ENCODE results near the gene RGS6.

The RGS6 gene

DNA sequence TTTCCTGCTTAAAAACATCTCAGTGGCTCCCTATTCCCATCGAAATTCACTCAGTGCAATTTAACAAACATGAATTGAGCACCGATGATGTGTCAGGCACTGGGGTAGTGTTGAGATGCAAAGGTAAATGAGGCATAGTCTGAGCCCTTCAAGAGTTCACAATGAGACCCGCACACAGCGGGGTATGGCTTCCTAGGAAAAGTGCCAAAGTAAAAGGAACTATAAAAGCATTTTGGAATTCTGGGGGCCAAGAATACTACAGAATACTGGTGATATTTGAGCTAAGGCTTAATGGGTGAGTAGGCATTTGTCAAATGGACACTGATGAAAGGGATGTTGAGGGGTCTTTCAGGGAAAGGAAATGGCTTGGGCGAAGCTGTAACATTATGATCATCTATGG, 646.3 kb downstream of the RGS6 start:
- no peak for DNase-seq (ENCODE audit: low read depth in 3 of 3)

DNA sequence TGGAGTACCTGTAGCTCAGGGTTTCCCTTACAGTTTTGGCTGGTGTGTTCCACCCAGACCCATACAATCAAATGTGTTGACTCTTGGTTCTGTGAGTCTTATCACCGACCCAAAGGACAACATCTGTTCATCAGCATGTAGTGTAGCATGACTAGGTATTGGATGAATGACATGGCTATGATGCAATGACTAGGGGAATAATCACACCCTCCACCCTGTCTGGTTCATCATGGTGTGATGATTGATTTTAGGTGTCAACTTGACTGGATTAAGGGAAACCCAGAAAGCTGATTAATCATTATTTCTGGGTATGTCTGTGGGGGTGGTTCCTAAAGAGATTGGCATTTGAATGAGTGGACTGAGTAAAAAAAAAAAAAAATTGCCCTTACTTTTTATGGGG, 650.4 kb downstream of the RGS6 start:
- no peak for DNase-seq (ENCODE audit: low read depth in 3 of 3)

DNA sequence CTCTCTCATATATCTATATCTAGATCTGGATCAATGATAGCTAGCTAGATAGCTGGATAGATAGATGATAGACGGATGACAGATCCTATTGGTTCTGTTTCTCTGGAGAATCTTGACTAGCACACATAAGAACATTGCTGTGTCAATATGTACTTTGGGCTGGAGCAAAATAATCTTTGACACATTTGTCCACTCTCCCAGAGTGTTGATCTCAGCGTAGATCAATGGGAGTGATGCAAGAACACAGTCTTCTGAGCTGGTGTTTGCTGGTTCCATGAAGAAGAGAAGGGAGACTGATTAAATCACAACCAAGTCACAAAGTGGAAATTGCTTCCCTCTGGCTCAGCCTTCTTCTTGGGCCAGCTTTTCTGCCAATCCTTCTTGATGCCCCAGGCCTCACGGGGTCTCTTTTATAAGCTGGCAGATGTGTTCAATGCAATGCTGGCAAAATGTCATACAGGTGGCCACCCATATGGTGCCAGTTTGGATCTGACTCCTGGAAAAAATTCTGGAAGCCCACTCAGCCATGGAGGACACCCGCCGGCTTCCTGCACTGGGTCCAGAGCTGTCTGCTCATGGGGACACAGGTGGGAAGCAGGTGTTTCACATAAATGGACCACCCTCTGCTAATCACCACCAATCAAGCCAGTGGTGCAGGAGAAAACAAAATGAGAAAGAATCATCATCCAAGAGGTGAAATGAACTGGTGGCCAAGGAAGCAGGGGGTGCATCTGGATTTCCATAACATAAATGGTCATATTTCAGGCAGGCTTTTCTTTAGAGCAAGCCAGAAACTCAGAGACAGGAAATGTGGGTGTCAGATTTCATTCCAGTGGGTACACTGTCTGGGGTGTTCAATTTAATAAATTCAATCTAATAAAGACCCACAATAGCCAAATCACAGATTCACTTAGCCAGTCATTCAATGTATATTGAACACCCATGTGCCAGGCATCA, 651.4 kb downstream of the RGS6 start:
- no peak for DNase-seq (ENCODE audit: low read depth in 3 of 3)

DNA sequence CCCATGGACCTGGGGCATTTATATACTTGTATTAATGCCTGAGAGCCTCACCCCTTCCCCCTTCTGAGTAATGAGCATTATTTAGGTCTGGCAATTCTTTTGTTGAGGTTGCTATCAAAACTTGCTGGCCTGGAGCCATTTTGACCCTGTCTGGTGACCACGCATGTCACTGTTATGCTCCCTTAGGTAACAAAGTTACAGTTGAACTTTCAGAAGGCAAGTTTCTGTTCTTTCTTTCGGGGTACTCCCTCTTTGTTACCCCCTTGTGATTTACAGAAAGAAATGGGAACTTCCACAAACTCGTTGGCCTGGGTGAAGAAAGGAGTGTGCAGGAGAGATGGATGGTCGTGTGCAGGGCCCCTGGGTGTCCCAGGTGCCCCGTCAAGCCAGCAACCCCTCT, 656.3 kb downstream of the RGS6 start:
- DNase-seq (ENCODE audit: low read depth in 3 of 3), result no peak

DNA sequence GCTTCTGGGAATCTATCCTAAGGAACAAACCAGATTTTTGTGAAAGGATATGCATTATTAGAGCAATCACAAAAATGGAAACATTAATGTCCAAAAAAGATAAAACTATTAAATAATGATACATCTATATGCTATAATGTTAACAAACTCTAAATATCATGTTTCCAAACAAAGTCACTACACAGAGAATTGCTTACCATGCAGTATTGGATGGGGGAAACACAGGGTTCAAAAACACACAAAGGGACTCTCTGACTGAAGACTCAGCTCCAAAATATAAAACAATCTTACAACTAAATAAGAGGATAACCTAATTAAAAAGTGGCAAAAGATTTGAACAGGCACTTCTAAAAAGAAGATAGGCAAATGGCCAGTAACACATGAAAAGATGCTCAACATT, 657.4 kb downstream of the RGS6 start:
- no peak for DNase-seq (ENCODE audit: low read depth in 3 of 3)

DNA sequence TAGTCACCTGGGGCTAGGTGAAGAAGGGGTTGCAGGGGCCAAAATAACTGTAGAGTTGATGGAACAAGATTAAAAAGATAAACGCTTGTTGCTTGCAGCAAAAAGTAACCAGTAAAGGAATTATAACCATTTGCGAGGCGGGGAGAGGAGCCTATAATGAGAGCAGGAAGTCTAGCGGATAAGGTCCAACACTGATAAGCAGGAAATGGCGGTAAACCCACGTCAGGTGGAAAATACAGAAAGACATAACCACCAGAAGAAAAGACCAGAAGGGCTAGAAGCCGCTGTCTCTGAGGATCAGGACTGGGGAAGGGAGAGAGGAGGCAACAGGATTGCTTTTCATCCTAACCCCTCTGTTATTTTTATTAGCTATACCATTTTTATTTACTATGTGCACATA, 658.3 kb downstream of the RGS6 start:
- no peak for DNase-seq (ENCODE audit: low read depth in 3 of 3)

DNA sequence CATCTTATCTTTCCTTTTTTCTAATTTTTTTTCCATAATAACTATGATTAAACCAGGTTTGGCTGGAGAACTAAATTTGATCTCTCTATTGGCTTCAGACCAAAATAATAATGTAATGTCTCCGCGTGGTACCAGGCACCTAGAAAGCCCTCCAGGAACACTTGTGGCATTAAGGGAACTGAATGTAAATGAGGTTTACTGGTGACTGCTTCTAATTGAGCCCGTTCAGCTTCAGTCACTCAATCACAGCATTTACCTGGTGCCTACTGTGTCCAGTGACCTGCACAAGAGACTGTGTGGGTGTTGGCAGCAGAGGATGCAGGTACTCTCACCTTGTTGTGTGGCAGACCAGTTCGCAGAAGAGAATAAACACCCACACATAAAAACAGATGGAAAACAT, 659.2 kb downstream of the RGS6 start:
- no peak for DNase-seq (ENCODE audit: low read depth in 3 of 3)

DNA sequence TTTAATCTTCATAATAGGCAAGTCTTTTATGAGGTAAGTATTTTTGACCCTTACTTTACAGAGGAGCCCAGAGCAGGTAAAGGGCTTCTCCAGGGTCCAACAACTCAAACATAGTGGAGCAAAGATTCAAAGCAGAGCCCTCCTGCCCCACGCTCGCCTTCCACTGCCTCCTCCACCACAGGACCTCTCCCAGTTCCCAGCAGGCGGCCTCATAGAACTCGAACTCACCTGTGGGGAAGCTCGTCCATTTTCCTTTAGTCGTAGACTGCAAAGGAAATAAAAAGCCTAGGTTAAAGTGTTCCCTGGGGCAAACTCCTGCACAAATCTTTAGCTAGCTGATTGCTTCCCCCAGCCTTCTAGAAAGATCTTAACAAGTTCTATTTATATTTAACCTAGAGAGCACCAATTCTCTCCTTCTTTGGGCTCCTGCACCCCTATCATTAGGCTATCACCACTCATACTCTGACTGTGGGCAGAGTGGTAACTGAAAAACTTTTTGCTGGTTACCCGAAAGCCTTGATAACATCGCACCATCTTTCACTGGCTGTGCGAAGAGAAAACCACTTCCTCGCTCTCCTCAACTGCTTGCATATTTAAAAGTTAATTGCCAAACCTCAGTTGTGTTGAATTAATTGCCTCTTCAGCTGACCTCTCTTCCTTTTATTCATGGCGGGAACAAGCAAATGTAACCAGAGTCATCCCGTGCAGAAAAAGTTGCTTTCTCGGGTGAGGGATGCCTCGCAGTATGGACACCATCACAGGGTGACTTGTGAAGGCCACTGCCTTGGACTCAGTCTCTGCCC, 662.1 kb downstream of the RGS6 start:
- peak in 1 of 3 donors; percentile 5 for DNase-seq (ENCODE audit: low read depth in 3 of 3)

DNA sequence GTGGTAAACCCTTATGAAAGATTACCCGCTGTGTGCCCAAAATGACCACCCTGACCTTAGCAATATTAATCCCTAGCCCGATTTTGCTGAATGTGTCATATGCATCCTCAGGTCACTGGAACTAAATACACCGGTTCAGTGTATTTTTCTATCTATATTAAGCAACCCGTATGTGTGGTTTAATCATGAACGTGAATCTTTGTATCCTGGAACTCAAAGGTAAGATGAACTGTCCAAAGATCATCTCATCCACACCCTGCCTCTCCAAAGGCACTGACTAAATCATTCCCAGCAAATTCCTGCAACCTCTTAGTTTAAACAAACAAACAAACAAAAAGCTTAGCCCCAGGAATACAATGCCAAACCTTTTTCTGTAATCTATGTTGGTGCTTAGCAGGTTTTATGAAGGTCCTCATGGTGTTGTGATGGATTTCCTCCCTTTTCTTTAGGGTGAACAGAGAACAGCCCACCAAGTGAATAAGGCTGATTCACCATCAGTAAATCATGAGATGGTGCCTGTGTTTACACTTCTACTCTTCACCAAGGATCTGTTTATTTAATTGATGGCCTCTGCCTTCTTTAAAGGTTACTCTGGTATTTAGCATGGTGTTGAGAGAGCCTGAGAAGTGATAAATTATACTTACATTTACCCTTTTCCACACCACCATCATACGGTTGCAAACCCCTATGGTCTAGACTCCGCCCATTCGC, 663.1 kb downstream of the RGS6 start:
- no peak for DNase-seq (ENCODE audit: low read depth in 3 of 3)

DNA sequence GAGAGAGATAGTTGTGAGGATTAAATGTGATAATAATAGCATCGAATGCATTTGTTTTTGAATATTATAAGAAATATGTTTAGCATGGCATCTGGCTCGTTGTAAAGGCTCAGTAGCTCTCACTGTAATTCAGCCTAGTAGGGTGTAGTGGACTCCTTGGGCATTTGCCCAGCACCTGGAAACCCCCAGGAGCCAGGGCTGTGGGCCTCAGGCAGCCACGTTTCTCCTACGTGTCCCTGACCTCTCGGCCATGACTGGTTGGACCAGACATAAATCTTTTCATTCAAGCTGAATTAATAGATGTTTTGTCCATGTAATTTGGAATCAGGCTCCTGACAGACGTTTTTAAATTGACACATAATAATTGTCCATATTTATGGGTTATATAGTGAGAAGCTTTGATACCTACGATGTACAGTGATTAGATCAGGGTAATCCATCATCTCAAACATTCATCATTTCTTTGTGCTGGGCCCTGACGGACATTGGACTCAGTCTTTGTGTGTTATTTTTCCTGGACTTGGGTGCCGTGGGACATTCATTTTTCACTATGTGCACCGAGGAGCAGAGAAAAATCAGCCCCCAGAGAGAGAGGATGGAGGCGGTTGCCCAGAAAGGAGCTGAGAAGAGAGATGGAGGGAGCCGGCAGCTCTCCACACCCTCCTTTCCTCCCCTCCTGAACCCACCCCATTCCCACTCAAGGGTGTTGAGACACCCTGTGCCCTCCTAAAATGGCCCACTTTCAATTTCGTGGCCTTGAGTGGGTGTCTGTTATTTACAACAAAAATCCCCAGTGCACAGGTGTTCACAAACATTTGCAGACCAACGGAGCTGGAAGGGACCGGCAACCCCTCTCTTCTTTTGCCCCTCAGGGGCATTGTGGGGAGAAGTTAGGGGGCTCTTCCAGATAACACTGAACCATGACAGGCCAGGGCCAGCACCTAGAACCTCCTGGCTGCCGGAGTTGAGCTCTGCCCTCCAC, 665.3 kb downstream of the RGS6 start:
- DNase-seq (ENCODE audit: low read depth in 3 of 3), result no peak

DNA sequence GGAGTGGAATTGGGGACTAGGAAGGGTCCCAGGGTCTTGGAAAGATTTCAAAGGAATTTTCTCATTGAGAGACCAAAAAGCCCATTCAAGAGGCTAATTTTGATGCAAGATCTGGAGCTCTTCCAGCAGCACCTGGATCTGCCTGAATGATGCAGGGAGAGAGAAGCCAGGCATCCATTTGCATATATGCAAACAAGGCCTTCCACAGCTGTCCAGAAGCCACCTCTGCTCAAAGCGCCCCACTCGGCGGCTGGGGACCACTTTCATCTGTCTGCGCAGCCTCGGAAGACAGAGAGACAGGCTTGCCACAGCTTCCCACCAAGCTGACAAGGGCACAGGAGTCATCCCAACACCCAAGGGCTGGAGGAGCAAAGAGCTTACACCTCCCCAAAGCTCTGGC, 666.1 kb downstream of the RGS6 start:
- DNase-seq (ENCODE audit: low read depth in 3 of 3), result no peak

DNA sequence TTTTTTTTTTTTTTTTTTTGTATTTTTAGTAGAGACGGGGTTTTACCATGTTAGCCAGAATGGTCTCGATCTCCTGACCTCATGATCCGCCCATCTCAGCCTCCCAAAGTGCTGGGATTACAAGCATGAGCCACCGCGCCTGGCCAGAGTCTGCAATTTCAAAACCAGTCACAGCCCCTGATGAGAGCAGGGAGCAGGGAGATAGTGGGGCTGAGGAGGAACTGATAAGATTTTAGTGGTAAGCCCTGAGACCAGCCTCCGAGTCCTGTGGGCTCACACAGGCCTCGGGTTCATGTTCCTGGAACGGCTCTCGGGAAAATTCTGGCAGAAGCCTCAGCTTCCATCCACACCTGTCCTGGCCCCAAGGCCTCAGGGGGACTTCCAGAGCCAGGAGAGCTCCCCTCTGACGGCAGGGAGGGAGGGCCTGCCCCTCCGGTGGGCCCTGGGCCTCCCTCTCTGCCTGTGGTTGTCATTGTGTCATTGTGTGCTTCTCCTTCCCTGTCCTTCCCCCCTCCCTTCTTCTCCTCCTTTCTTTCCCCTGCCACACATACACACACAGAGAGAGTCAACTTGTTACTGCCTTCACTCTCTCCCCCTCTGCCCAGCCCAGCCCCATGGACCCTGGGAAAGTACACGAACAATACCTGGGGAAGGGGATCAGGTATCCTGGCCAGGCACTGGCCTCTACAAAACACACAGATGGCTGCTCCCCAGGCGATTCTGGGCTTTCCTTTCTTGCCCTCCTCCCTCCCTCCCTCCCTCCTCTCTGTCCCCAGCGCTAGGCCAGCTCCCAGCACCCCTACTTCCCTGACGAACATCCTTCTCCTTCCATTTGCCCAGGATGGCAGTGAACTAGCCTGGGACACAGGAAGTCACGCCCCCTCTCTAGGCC, 667.6 kb downstream of the RGS6 start:
- DNase-seq (ENCODE audit: low read depth in 3 of 3), result no peak

DNA sequence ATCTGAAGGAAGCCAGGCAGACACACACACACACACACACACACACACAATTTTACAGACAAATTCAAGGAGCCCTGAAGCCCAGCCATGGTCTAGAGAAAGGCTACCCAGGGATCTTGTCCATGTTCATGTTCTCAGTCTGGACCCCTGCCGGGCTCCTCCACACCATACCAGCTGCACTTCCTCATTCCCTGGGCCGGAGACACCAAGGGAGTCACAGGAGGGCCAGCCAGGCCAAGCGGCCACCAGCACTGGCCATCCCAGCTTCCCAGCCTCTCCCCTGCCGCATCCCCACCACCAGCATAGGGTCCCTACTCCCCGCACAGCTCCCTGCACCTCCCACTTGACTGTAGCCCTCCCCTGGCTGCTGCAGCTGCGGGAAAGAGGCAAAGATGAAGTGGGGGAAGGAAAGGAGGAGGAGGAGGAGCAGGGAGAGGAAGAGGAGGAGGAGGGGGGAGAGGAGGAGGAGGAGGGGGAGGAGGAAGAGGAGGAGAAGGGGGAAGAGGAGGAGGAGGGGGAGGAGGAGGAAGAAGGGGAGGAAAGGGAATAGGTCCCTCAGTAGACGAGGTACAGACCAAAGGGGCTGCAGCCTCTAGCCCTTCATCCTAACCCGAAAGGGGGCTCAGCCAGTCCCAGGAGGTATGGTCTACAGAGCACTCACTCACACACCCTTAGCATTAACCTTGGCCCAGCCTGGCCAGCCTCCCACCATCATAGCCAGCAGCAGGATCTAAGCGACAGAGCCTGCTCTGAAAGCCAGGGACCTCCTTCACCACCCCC, 668.5 kb downstream of the RGS6 start:
- no peak for DNase-seq (ENCODE audit: low read depth in 3 of 3)

DNA sequence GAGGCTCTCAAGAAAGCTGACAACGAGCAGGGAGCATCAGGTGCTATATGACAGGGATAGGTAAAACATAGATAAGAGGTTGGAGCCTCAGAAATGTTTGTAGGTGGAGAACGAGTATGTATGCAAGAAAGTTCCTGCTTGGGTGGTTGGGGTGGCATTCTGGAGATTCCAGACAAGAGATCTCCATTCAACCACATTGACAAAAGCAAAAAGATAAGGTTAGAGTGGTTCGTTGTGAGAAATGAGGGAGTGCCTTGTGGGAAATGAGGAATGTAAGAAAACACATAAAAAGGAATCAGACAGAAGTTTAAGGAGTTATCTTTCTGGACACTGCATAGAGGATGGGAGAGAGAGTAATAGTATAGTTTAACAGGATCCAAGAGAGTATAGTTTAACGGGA, 671.4 kb downstream of the RGS6 start:
- DNase-seq (ENCODE audit: low read depth in 3 of 3), result no peak

DNA sequence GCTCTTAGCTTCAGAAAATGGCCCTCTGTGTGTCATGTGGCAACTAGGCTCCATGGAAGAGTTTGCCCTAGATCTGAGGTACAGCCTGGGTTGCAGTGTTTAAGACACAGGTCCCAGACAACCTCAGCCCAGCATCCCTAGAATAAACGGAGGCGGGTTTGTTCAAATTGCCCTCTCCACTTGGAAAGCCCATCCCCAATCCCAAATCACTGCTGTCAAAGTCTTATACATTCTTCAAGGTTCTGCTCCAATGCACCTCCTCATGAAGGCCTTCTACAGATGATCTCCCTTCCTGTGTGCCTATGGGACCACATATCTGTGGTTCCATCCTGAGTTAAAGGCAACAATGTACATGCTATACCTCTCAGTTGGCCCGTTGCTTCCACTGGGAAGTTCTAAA, 671.9 kb downstream of the RGS6 start:
- no peak for DNase-seq (ENCODE audit: low read depth in 3 of 3)

DNA sequence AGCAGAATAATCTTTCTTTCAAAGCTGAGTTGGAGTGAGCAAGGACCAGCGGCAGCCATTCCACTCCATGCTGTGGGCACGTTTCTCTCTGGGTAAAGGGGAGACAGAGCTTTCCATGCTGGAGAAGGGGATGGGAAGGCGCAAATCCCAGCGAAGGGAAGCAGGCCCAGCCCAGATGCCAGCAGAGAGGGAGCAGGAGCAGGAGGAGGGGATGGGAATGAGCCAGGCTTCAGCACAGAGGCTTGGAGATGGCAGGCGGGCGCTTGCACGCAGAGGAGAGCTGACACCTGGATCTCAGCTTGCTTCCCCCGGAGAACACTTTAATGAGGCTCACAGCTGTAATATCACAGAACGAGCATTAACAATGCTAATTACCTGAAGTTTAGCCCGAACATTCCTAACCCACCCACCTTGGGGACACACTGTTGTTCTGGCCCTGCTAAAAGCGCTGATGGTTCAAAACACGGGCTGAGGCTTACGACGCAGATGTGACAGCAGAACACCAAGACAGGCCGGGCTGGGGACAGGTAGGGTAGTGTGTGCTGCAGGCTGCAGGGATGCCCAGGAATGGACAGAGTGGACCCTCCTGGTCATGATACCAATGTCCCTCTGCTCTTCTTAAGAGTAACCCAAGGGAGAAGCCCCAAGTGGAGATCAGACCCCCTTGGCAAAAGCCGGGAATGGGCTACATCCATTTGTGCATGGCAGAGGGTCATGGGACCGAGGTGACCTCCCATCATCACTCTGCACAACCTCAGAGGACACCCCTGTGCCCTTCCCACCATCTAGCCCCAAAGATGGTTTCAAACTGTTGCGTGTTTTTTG, 673.1 kb downstream of the RGS6 start:
- no peak for DNase-seq (ENCODE audit: low read depth in 3 of 3)

DNA sequence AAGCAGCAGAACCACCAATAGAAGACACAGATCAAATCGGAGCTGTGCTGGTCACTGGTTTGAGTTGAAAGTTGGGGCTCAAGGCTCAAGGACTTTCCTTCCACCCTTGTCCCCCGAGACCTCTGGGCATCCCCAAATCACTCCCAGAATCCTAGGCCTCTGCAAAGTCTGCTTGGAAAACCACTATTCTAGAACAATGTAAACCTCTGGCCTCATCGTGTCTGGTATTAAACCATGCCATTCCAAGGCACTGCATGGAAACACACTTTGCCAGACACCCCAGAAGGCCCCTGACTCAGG, 673.6 kb downstream of the RGS6 start:
- no peak for DNase-seq (ENCODE audit: low read depth in 3 of 3)

DNA sequence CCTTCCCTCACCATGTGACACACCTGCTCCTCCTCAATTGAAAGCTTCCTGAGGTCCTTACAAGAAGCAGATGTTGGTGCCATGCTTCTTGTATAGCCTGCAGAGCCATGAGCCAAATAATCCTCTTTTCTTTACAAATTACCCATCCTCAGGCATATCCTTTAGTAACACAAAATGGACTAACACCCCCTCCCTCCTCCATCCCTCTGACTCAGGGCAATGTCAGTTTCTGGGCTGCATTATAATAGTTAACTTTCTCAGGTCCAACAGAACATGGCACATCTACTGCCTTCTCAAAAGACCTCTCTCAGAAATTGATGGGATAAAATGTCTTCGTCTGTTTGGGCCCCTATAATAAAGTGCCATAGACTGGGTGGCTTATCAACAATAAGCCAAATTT, 674.6 kb downstream of the RGS6 start:
- DNase-seq (ENCODE audit: low read depth in 3 of 3), result no peak
